GM23338 (cell line): ENCODE results near the gene EXOG. TPM values are rescaled to one million over a fixed set of nuclear protein-coding genes. Genes with fewer than 3 reads are reported as not detected.

Source experiments
- ATAC-seq: fragments of 200-7000 bp; cut with Tn5 transposase; 3 replicates; pipeline ENCODE4 v1.9.1; 2020
- DNase-seq: peaks from one replicate; pipeline ENCODE4 v3.0.0-alpha.2; 2015; ENCODE audit warnings: low spot score
- H2AFZ ChIP-seq: fragments of 200-600 bp; sonication (generic); 2 replicates; pipeline ENCODE4 v1.8.0; 2016; ENCODE audit warnings: antibody characterized with exemption, mild to moderate bottlenecking, moderate library complexity
- H3F3A ChIP-seq: fragments of 200-600 bp; sonication (generic); replicated peaks from 2 replicates; pipeline ENCODE4 v1.8.0; 2017; ENCODE audit warnings: antibody characterized with exemption, mixed run types, low read depth
- H3K27ac ChIP-seq: fragments of 200-600 bp; sonication (generic); 2 replicates; pipeline ENCODE4 v1.6.1; 2016; ENCODE audit warnings: low read depth
- H3K27me3 ChIP-seq: fragments of 200-600 bp; sonication (generic); 2 replicates; pipeline ENCODE4 v1.8.0; 2016; ENCODE audit warnings: mild to moderate bottlenecking, mixed run types, moderate library complexity; ENCODE audit not compliant: insufficient read depth
- H3K36me3 ChIP-seq: fragments of 200-600 bp; sonication (generic); 2 replicates; pipeline ENCODE4 v1.8.0; 2016; ENCODE audit warnings: mild to moderate bottlenecking; ENCODE audit not compliant: insufficient read depth
- H3K4me1 ChIP-seq: fragments of 200-600 bp; sonication (generic); 2 replicates; pipeline ENCODE4 v1.8.0; 2016; ENCODE audit warnings: mild to moderate bottlenecking, moderate library complexity; ENCODE audit not compliant: insufficient read depth
- H3K4me2 ChIP-seq: fragments of 200-600 bp; sonication (generic); 2 replicates; pipeline ENCODE4 v1.7.1; 2017; ENCODE audit warnings: mixed run types
- H3K4me3 ChIP-seq: fragments of 200-600 bp; sonication (generic); 2 replicates; pipeline ENCODE4 v1.6.1; 2016; ENCODE audit warnings: mixed run types
- H3K79me2 ChIP-seq: fragments of 200-600 bp; sonication (generic); replicated peaks from 2 replicates; pipeline ENCODE4 v1.8.0; 2017; ENCODE audit warnings: mild to moderate bottlenecking; ENCODE audit not compliant: insufficient read depth
- H3K9me2 ChIP-seq: fragments of 200-600 bp; sonication (generic); 2 replicates; pipeline ENCODE4 v1.8.0; 2017; ENCODE audit not compliant: insufficient read depth
- H4K20me1 ChIP-seq: fragments of 200-600 bp; sonication (generic); replicated peaks from 2 replicates; pipeline ENCODE4 v1.8.0; 2017; ENCODE audit warnings: mild to moderate bottlenecking; ENCODE audit not compliant: insufficient read depth
- H3K27ac Mint-ChIP-seq: 2 replicates; pipeline ENCODE4 v1.8.0; 2020; ENCODE audit warnings: inconsistent platforms, mild to moderate bottlenecking, moderate library complexity, mixed read lengths
- H3K27me3 Mint-ChIP-seq: 3 replicates; pipeline ENCODE4 v1.8.0; 2022; ENCODE audit warnings: low read depth, mild to moderate bottlenecking, moderate library complexity, mixed read lengths, inconsistent platforms; ENCODE audit not compliant: insufficient read depth, poor library complexity
- H3K36me3 Mint-ChIP-seq: 3 replicates; pipeline ENCODE4 v1.8.0; 2021; ENCODE audit warnings: low read depth, mild to moderate bottlenecking, inconsistent platforms, moderate library complexity, mixed read lengths
- H3K4me1 Mint-ChIP-seq: 3 replicates; pipeline ENCODE4 v1.8.0; 2020; ENCODE audit warnings: mild to moderate bottlenecking, inconsistent platforms, mixed read lengths
- H3K4me3 Mint-ChIP-seq: 3 replicates; pipeline ENCODE4 v1.8.0; 2021; ENCODE audit warnings: moderate library complexity, mild to moderate bottlenecking, inconsistent platforms, mixed read lengths
- H3K9me3 Mint-ChIP-seq: 3 replicates; pipeline ENCODE4 v1.8.0; 2020; ENCODE audit warnings: moderate library complexity, mild to moderate bottlenecking, inconsistent platforms, mixed read lengths
- CREB1 ChIP-seq: fragments of 250-450 bp; sonication (Bioruptor Pico); IDR thresholded peaks from 2 replicates; pipeline ENCODE4 v1.5.0; 2020; ENCODE audit warnings: low read depth, mild to moderate bottlenecking, moderate library complexity
- CTCF ChIP-seq, 2 experiments: fragments of 200-600 bp in 1 of 2; sonication (generic) in 1 of 2; conservative IDR thresholded peaks; 2 replicates each; pipeline versions ENCODE4 v1.5.1 to v1.6.1; 2016 to 2017; ENCODE audit warnings: antibody characterized with exemption in 2 of 2, low read depth in 2 of 2, mild to moderate bottlenecking in 2 of 2, moderate library complexity in 1 of 2
- ETS1 ChIP-seq: IDR thresholded peaks from 2 replicates; pipeline ENCODE4 v1.6.1; 2016; ENCODE audit warnings: antibody characterized with exemption
- EZH2 ChIP-seq: fragments of 200-600 bp; sonication (generic); IDR thresholded peaks from one replicate; pipeline ENCODE4 v1.8.0; 2017; ENCODE audit warnings: antibody characterized with exemption, mild to moderate bottlenecking, low read depth; ENCODE audit not compliant: unreplicated experiment
- EZH2phosphoT487 ChIP-seq: fragments of 200-600 bp; sonication (generic); IDR thresholded peaks from one replicate; pipeline ENCODE4 v1.8.1; 2018; ENCODE audit warnings: antibody characterized with exemption; ENCODE audit not compliant: unreplicated experiment
- JUNB ChIP-seq: IDR thresholded peaks from one replicate; pipeline ENCODE4 v1.6.1; 2016; ENCODE audit warnings: antibody characterized with exemption; ENCODE audit not compliant: unreplicated experiment
- NANOG ChIP-seq: IDR thresholded peaks from 2 replicates; pipeline ENCODE4 v1.6.1; 2016; ENCODE audit warnings: antibody characterized with exemption, borderline replicate concordance
- POLR2AphosphoS5 ChIP-seq: IDR thresholded peaks from 2 replicates; pipeline ENCODE4 v1.6.1; 2016; ENCODE audit warnings: antibody characterized with exemption, low read depth
- REST ChIP-seq: IDR thresholded peaks from one replicate; pipeline ENCODE4 v1.6.1; 2018; ENCODE audit warnings: antibody characterized with exemption; ENCODE audit not compliant: unreplicated experiment
- STAT1 ChIP-seq: IDR thresholded peaks from one replicate; pipeline ENCODE4 v1.6.1; 2016; ENCODE audit warnings: antibody characterized with exemption; ENCODE audit not compliant: unreplicated experiment
- ZNF114 ChIP-seq: fragments of 250-450 bp; sonication (Bioruptor Pico); IDR thresholded peaks from 2 replicates; pipeline ENCODE4 v1.5.0; 2020; ENCODE audit warnings: mild to moderate bottlenecking, moderate library complexity
- ZNF331 ChIP-seq: fragments of 250-450 bp; sonication (Bioruptor Pico); IDR thresholded peaks from 2 replicates; pipeline ENCODE4 v1.5.0; 2020; ENCODE audit warnings: low read depth, mild to moderate bottlenecking, moderate library complexity
- ZNF462 ChIP-seq: fragments of 250-450 bp; sonication (Bioruptor Pico); IDR thresholded peaks from 2 replicates; pipeline ENCODE4 v1.5.0; 2020; ENCODE audit warnings: mild to moderate bottlenecking, moderate library complexity
- polyA plus RNA-seq: library from polyadenylated mRNA; unstranded; fragments of >200 nt; fragmentation: Nextera tagmentation; extraction: Ambion mirVana; gene quantifications from 2 replicates; pipeline ENCODE4 v1.2.1, GENCODE V29; 2016
- total RNA-seq: library from RNA; depleted of rRNA; stranded (reverse); fragments of >200 nt; shearing (Covaris generic); gene quantifications from 2 replicates; pipeline ENCODE4 v1.2.3, GENCODE V29; 2014

EXOG gene
- total and polyA plus RNA-seq, 2 experiments from 2014 or later = 9.7 to 11.3 TPM

- Histone ChIP-seq H4K20me1 (peaks cover 32% of the 10 kb centered on the region), H3K27ac (no peak overlapping the region), H3K4me3 (peak overlapping the region; percentile 94), H3K4me2 (no peak overlapping the region), H2AFZ (no peak overlapping the region), H3K27me3 (no peaks in the 10 kb centered on the region), H3K79me2 (peaks cover 40% of the 10 kb centered on the region), H3K36me3 (no peaks in the 10 kb centered on the region), H3K9me2 (no peaks in the 10 kb centered on the region), H3F3A (peaks cover 14% of the 10 kb centered on the region), H3K4me1 (peaks cover 32% of the 10 kb centered on the region)
- Mint-ChIP-seq H3K4me3 (peak overlapping the region; percentile 99; the same call in 2 of the 3 replicates), H3K27me3 (peaks cover 14% of the 10 kb centered on the region), H3K27ac (no peak overlapping the region; the same call in 1 of the 2 replicates), H3K4me1 (peaks cover 37% of the 10 kb centered on the region), H3K9me3 (peaks cover 11% of the 10 kb centered on the region), H3K36me3 (peaks cover 15% of the 10 kb centered on the region)
- ATAC-seq (no peak), DNase-seq (no peak)
- no peak for TF ChIP-seq EZH2phosphoT487
- no peak for TF ChIP-seq ZNF331
- TF ChIP-seq JUNB = no peak
- no peak for TF ChIP-seq ZNF462 (CRISPR knock-in tag)
- TF ChIP-seq EZH2 = no peak
- no peak for TF ChIP-seq CTCF (conservative IDR thresholded peaks at IDR 0.05; ENCODE audit: low read depth in 2 of 2)
- no peak for TF ChIP-seq STAT1
- no peak for TF ChIP-seq CREB1
- TF ChIP-seq REST = no peak
- TF ChIP-seq ETS1 = no peak
- no peak for TF ChIP-seq ZNF114
- no peak for TF ChIP-seq NANOG
- no peak for TF ChIP-seq POLR2AphosphoS5
Measured at GRCh38 chr3:38453913-38454177, 42.3 kb upstream of the EXOG start.
